BLaER1 treated with 17β-estradiol and CSF1 and Interleukin-3, amounts not matched to agents 10 nM and 100 nM (cell line): Measurements from ENCODE around the gene CISTR.

Experiments used
- H3K27ac ChIP-seq, 11 experiments: shearing (Covaris generic); formaldehyde crosslinking; 2 replicates each; pipeline ENCODE4 v1.8.1; 2022
- H3K27me3 ChIP-seq, 11 experiments: shearing (Covaris generic); formaldehyde crosslinking; 2 replicates each; pipeline ENCODE4 v1.8.1; 2022
- H3K36me3 ChIP-seq, 11 experiments: shearing (Covaris generic); formaldehyde crosslinking; 2 replicates each; pipeline ENCODE4 v1.8.1; 2022
- H3K4me1 ChIP-seq, 10 experiments: shearing (Covaris generic); formaldehyde crosslinking; 2 replicates each; pipeline ENCODE4 v1.8.1; 2022
- H3K4me2 ChIP-seq, 11 experiments: shearing (Covaris generic); formaldehyde crosslinking; 2 replicates each; pipeline ENCODE4 v1.8.1; 2022
- H3K4me3 ChIP-seq, 10 experiments: shearing (Covaris generic); formaldehyde crosslinking; 2 replicates each; pipeline ENCODE4 v1.8.1; 2022
- H3K9ac ChIP-seq, 11 experiments: shearing (Covaris generic); formaldehyde crosslinking; 2 replicates each; pipeline ENCODE4 v1.8.1; 2022
- H3K9me3 ChIP-seq, 11 experiments: shearing (Covaris generic); formaldehyde crosslinking; replicated peaks in 1 of 11; 2 replicates each; pipeline ENCODE4 v1.8.1; 2022
- H4K20me1 ChIP-seq, 11 experiments: shearing (Covaris generic); formaldehyde crosslinking; 2 replicates each; pipeline ENCODE4 v1.8.1; 2022
- Cebpa-rat ChIP-seq, 11 experiments: shearing (Covaris generic); IDR thresholded peaks; 2 replicates each; pipeline ENCODE4 v1.8.1; 2022

CISTR gene

DNA sequence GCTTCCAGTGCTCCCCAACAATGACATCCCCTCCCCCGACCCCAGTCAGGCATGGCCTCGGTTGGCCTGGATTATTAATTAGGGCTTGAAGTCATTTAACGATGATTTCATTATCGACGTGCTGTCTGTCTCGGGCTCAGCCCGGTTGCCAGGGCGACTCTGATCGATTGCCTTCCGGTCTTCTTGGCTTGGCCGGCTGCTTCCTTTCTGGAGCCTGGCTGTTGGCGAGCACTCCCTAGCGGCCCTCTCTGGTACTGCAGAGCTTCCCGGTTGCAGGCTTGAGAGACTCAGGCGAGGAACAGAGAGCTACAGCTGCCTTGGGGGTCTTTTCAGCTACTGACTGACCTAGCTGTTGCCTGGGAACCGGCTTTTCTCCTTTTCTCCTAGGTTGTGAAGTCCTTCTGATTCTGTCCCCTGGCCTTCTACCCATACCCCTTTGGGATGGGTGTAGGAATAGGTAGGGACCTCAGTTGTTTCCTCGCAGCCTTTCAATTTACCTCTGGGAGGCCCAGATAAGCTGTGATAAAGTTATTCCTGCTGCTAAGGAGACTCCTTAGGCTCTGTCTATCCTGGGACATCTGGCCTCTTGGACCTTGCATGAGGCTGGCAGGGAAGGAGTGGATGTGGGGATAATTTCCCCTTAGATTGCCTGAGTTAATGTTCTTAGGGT lies 5.5 kb upstream of the CISTR start:
- H3K27ac ChIP-seq, result no peak overlapping the region

DNA sequence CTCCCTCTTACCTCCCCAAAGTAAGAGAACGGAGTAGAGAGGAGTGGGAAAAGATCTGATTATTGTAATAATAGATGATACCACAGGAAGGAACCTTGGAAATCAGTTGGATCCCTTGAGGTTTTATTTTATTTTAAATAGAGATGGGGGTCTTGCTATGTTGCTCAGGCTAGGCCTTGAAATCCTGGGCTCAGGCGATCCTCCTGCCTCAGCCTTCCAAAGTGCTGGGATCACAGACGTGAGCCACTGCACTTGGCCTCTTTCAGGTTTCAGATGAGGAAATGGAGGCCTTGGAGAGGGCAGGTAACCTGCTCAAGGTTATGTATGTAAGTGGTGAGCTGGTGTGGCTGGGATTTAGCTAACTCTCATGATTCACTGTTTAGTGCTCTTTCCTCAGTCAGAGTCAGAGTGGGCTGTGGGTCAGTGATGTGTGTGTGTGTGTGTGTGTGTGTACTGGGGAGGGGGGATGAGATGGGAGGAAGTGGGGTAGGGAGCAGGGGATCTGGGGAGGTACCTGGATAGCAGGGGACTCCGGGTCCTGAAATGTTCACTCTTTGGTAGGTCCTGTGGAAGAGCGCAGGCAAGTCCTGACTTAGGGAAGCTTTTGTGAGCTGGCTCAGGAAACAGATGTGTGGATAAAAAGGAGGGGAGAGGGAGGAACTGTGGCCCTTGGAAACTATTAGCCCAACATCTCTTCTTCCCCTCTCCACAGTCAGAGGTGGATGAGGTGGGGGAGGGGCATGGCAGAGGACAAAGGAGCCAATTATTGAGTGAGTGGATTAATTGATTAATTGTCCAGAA lies 4.7 kb upstream of the CISTR start:
- Histone ChIP-seq H3K9me3 (no peaks in the 10 kb centered on the region), H3K4me3 (0 out of 20 replicates have a peak overlapping the region, but pooled peaks of 1 of the 10 experiments have one; percentile 2), H3K27me3 (peaks cover 59 to 91% (median 80%) of the 10 kb centered on the region in 11 experiments), H3K9ac (no peak overlapping the region), H3K36me3 (no peaks in the 10 kb centered on the region), H3K4me2 (peak overlapping the region; percentile 46 to 85 (median 77)), H3K27ac (no peak overlapping the region), H3K4me1 (peaks cover 34 to 57% (median 49%) of the 10 kb centered on the region in 10 experiments), H4K20me1 (peaks cover 0 to 14% (median 0%) of the 10 kb centered on the region in 11 experiments; a peak in 3 of 22 replicates)
- no peak for TF ChIP-seq Cebpa-rat (IDR thresholded peaks at IDR 0.05)

More for the DNA sequence above, 5.5 kb upstream of the CISTR start:
- TF ChIP-seq Cebpa-rat (IDR thresholded peaks at IDR 0.05), result no peak
- Histone ChIP-seq H3K4me2 (peak overlapping the region; percentile 46 to 85 (median 77)), H3K36me3 (no peaks in the 10 kb centered on the region), H3K4me3 (no peak overlapping the region), H3K9me3 (no peaks in the 10 kb centered on the region), H3K4me1 (peaks cover 26 to 50% (median 42%) of the 10 kb centered on the region in 10 experiments), H3K27me3 (peaks cover 52 to 86% (median 73%) of the 10 kb centered on the region in 11 experiments), H4K20me1 (peaks cover 0 to 10% (median 0%) of the 10 kb centered on the region in 11 experiments; a peak in 3 of 22 replicates), H3K9ac (no peak overlapping the region)

DNA sequence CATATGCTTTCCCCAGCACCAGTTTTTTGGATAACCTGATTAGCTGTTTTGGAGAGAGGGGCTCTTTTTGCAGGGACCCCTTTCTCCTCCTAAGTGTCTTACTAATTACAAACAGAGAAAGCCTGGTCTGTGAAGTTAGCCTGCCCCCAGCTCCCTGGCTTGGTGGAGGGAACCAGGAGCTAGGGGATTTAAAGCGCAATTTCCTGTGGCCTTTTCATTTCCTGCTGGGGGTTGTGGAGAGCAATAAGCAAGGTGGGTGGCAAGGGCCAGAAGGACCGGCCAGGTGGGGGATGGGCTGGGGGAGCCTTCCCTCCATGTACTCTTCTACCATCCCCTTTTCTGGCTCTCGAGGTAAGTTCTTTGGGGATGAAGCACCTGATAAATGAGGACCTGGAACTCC lies 4.1 kb upstream of the CISTR start:
- Histone ChIP-seq H3K4me3 (0 out of 20 replicates have a peak overlapping the region, but pooled peaks of 1 of the 10 experiments have one; percentile 2), H4K20me1 (peaks cover 0 to 18% (median 0%) of the 10 kb centered on the region in 11 experiments; a peak in 5 of 22 replicates), H3K4me2 (peak overlapping the region; percentile 46 to 85 (median 77)), H3K27me3 (peaks cover 65 to 92% (median 86%) of the 10 kb centered on the region in 11 experiments), H3K27ac (no peak overlapping the region), H3K9me3 (no peaks in the 10 kb centered on the region), H3K9ac (no peak overlapping the region), H3K36me3 (no peaks in the 10 kb centered on the region), H3K4me1 (peaks cover 40 to 63% (median 55%) of the 10 kb centered on the region in 10 experiments)
- no peak for TF ChIP-seq Cebpa-rat (IDR thresholded peaks at IDR 0.05)

DNA sequence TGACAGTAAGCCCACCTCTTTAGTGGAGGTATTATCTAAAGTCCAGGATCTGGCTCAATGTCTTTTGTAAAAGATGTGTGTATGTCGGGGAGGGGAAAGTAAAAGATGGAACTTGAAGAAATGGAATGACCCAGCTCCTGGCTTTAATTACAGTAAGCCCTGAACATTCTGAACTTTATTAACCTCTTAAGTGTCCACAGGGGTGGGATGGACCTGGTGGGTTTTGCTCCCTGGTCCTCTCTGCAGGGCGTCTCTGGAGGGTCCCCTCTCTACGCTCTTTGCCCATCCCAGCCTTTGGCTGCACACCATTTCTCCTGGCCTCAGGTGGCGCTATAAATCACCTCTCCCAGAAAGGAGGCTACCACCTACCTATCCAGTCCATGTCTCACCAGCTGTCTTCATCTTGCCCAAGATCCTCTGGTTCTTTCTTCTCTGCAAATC lies 3.7 kb upstream of the CISTR start:
- Histone ChIP-seq H3K4me3 (no peak overlapping the region), H4K20me1 (peaks cover 0 to 22% (median 0%) of the 10 kb centered on the region in 11 experiments; a peak in 5 of 22 replicates), H3K9me3 (no peaks in the 10 kb centered on the region), H3K36me3 (no peaks in the 10 kb centered on the region), H3K9ac (no peak overlapping the region), H3K27ac (no peak overlapping the region), H3K4me1 (peaks cover 44 to 67% (median 60%) of the 10 kb centered on the region in 10 experiments), H3K4me2 (peak overlapping the region; percentile 46 to 85 (median 77)), H3K27me3 (peaks cover 69 to 96% (median 90%) of the 10 kb centered on the region in 11 experiments)
- TF ChIP-seq Cebpa-rat (IDR thresholded peaks at IDR 0.05), result no peak

DNA sequence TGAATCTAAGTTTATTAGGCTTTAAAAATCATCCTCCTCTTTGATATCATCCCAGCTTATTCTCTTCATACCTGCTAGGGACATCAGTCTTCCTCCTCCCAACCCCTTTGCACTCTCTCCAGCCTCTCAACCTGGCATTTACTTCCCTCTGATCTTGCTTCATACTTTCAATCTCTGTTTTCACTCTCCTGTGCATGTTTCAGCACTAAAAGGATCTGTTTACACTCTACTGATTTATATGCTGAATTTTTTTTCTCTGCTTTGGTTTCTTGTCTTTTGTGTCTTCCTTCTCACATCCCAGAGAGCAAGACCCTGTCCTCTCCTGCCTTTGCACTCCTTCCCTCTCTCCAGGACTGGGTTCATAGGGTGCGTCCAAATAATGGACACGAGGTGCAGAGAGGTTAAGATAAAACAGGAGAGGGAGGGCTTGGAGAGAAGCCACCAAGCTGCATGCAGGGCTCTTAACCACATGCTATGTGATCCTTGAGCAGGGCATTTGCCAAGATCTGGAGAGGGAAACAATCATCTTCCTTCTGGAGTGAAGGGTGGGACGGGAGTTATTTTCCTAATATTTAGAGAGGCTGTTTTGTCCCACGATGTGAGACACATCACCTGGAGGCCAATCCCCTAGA lies 3.0 kb upstream of the CISTR start:
- no peak for TF ChIP-seq Cebpa-rat (IDR thresholded peaks at IDR 0.05)
- Histone ChIP-seq H3K9ac (no peak overlapping the region), H3K4me2 (peak overlapping the region in 10 of 11 experiments; percentile 46 to 85 (median 78); a peak in 19 of 22 replicates), H4K20me1 (peaks cover 0 to 29% (median 0%) of the 10 kb centered on the region in 11 experiments; a peak in 8 of 22 replicates), H3K36me3 (no peaks in the 10 kb centered on the region), H3K4me1 (peaks cover 45 to 73% (median 61%) of the 10 kb centered on the region in 10 experiments), H3K27ac (no peak overlapping the region), H3K27me3 (peaks cover 76 to 100% (median 92%) of the 10 kb centered on the region in 11 experiments), H3K9me3 (no peaks in the 10 kb centered on the region), H3K4me3 (no peak overlapping the region)

DNA sequence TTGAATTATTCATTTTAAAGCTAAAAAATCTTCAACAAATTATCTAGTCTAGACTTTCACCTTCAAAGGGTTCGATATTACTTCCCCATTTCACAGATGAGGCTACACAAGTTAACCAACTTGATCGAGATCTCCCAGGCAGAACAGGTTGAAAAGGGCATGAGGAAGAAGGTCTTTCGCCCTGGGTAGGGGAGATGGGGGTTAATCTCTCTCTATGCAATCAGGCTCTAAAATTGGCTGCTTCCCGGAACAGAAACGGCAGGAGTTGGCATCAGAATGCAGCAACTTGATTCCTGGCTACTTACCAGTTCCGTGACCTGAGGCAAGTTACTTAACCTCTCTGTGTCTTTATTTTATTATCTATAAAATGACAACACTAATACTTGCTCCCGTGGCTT lies 2.4 kb upstream of the CISTR start:
- Histone ChIP-seq H3K4me1 (peaks cover 45 to 73% (median 61%) of the 10 kb centered on the region in 10 experiments), H3K4me2 (peak overlapping the region in 9 of 11 experiments; percentile 70 to 85 (median 80); a peak in 16 of 22 replicates), H3K36me3 (no peaks in the 10 kb centered on the region), H3K4me3 (no peak overlapping the region), H3K9ac (no peak overlapping the region), H3K27me3 (peaks cover 77 to 100% (median 92%) of the 10 kb centered on the region in 11 experiments), H3K9me3 (no peaks in the 10 kb centered on the region), H3K27ac (no peak overlapping the region), H4K20me1 (peaks cover 0 to 35% (median 0%) of the 10 kb centered on the region in 11 experiments; a peak in 8 of 22 replicates)
- TF ChIP-seq Cebpa-rat (IDR thresholded peaks at IDR 0.05), result no peak

DNA sequence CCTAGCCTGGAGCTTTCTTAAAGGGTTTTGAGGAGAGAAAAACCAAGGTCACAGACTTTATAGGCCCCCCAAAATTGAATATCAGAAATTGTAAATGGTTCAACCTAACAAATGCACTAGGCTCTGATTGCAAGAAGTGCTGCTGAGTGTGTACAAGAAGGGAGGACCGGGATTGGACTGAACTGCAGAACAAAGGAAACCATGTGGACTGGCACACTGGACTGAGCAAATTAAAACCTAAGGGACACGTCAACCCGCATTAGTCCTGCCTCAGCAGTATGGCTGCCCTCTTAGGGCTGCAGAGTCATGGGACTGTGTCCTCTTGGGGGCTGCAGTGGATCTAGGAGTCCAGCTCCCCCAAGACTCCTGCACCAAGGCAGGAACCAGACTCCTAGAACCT lies 842 bp upstream of the CISTR start:
- H3K27me3 ChIP-seq, result peaks cover 77 to 100% (median 92%) of the 10 kb centered on the region in 11 experiments
- H3K27ac ChIP-seq, result no peak overlapping the region
- H3K9me3 ChIP-seq, result no peaks in the 10 kb centered on the region
- H3K4me2 ChIP-seq, result peak overlapping the region in 5 of 11 experiments; percentile 88 to 99 (median 98); a peak in 5 of 22 replicates
- H3K4me1 ChIP-seq, result peaks cover 37 to 73% (median 61%) of the 10 kb centered on the region in 10 experiments
- H4K20me1 ChIP-seq, result peaks cover 0 to 48% (median 7%) of the 10 kb centered on the region in 11 experiments; a peak in 8 of 22 replicates
- TF ChIP-seq Cebpa-rat (IDR thresholded peaks at IDR 0.05), result no peak
- H3K4me3 ChIP-seq, result no peak overlapping the region
- no peak overlapping the region for H3K9ac ChIP-seq
- H3K36me3 ChIP-seq, result no peaks in the 10 kb centered on the region

DNA sequence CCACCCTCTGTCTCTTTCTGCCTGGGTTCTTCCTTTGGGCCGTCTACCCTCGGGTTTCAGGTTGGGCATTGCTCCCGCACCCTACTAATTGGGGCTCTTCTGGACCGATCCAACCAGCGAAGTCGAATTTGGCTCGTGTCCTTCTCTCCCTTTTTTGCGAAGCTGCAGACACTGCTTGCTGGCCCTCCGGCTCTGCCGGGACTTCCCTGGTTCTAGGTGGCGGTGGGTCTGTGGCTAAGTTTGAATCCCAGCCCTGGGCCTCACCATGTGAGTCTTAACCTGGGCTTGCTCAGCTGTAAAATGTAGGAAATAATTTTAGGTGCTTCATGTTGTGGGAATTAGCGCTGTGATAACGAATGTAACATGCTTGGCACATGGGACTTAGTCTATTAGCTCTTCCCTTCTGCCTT lies 418 bp upstream of the CISTR start:
- Histone ChIP-seq H3K27me3 (peaks cover 79 to 100% (median 93%) of the 10 kb centered on the region in 11 experiments), H3K36me3 (no peaks in the 10 kb centered on the region), H3K4me1 (peaks cover 32 to 71% (median 60%) of the 10 kb centered on the region in 10 experiments), H3K4me3 (peak overlapping the region; percentile 53 to 74 (median 62); a peak in 19 of 20 replicates), H3K27ac (no peak overlapping the region), H3K9me3 (no peaks in the 10 kb centered on the region), H4K20me1 (peaks cover 0 to 50% (median 7%) of the 10 kb centered on the region in 11 experiments; a peak in 8 of 22 replicates), H3K9ac (peak overlapping the region in 6 of 11 experiments; percentile 52 to 72 (median 64); a peak in 5 of 22 replicates), H3K4me2 (peak overlapping the region; percentile 88 to 99 (median 98))
- TF ChIP-seq Cebpa-rat (IDR thresholded peaks at IDR 0.05), result no peak
